ENCODE results near the gene PTPRA. TPM values are rescaled to one million over a fixed set of nuclear protein-coding genes. Genes with fewer than 3 reads are reported as not detected.
A peak's percentile ranks its signal among the peaks of the same experiment; 100 is the strongest.

PTPRA gene
- total and polyA plus RNA-seq, 2 of the 13 experiments (the other 11 are each of a cell fraction or from before 2014, with no cell fraction given) = 47.2 to 127 TPM

DNA sequence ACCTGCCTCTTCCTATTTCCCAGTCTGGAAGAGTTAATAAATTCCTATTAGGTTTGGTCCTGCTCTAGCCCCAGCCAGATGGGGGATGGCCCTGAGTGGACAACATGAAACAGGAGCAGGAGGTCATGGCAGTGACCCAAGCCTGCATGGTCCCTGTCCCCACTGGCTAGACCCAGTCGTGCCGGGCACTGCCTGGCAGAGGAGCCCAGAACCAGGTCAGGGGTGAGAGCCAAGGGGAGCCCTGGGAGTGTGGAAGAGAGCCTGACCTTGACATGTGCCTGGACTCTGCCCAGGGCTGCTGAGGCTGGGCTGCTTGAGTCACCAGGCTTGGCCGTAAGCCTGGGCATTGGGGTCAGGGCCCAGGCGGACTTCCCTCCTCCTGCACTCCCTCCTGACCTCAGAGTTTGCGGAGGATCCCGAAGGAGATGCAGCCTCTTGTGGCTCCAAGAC lies 207.7 kb downstream of the PTPRA start (continued):
- TF ChIP-seq, protein P1, sequence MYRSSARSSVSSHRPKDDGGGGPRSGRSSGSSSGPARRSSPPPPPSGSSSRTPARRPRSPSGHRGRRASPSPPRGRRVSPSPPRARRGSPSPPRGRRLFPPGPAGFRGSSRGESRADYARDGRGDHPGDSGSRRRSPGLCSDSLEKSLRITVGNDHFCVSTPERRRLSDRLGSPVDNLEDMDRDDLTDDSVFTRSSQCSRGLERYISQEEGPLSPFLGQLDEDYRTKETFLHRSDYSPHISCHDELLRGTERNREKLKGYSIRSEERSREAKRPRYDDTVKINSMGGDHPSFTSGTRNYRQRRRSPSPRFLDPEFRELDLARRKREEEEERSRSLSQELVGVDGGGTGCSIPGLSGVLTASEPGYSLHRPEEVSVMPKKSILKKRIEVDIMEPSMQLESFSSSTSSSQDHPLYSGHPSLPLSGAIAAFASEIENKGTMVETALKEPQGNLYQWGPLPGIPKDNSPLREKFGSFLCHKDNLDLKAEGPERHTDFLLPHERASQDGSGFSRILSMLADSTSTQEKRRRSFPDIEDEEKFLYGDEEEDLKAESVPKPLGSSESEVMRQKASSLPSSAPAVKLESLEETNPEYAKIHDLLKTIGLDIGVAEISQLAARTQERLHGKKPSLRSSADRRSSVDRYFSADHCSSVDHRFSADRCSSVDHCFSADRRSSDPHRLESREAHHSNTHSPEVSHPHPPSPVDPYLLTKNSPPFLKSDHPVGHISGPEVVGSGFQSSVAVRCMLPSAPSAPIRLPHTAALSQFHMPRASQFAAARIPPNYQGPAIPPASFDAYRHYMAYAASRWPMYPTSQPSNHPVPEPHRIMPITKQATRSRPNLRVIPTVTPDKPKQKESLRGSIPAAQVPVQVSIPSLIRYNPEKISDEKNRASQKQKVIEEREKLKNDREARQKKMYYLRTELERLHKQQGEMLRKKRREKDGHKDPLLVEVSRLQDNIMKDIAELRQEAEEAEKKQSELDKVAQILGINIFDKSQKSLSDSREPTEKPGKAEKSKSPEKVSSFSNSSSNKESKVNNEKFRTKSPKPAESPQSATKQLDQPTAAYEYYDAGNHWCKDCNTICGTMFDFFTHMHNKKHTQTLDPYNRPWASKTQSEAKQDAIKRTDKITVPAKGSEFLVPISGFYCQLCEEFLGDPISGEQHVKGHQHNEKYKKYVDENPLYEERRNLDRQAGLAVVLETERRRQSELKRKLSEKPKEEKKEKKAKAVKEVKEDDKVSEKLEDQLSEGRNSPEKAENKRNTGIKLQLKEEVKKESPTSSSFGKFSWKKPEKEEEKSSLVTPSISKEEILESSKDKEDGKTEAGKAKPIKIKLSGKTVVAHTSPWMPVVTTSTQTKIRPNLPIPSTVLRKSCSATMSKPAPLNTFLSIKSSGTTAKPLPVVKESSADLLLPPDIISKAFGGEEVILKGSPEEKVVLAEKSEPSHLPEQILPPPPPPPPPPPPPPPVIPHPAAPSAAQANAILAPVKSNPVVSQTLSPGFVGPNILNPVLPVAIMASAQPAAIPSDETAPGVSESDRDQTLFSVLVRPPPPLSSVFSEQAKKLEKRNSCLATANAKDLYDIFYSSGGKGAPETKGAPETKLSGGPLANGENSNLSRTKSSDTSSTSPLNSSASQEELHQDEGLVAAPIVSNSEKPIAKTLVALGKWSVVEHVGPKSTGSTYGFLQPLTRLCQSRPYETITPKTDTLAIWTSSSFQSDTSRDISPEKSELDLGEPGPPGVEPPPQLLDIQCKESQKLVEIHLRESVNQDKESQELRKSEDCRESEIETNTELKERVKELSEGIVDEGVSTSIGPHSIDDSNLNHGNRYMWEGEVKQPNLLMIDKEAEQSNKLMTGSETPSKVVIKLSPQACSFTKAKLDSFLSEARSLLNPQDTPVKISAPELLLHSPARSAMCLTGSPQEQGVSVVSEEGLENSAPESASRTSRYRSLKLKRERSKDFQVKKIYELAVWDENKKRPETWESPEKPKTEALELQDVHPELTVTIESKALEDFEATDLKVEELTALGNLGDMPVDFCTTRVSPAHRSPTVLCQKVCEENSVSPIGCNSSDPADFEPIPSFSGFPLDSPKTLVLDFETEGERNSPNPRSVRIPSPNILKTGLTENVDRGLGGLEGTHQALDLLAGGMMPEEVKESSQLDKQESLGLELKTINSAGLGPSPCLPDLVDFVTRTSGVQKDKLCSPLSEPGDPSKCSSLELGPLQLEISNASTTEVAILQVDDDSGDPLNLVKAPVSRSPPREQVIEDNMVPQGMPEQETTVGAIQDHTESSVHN (CRISPR knock-in tag; IDR thresholded peaks at IDR 0.05) = no peak
- TF ChIP-seq FOXP1 (IDR thresholded peaks at IDR 0.05) (no peak), FOXP1 (CRISPR knock-in tag; IDR thresholded peaks at IDR 0.05) (no peak), U2AF1 (optimal IDR thresholded peaks at IDR 0.05; ENCODE audit: low read depth, low read length) (no peak), GATA4 (IDR thresholded peaks at IDR 0.05; ENCODE audit: borderline replicate concordance, low read depth) (no peak), KDM5B (CRISPR knock-in tag; IDR thresholded peaks at IDR 0.05; ENCODE audit: borderline replicate concordance) (peak; percentile 53; the same call in 1 of the 2 replicates), GPN1 (CRISPR knock-in tag; IDR thresholded peaks at IDR 0.05; ENCODE audit: borderline replicate concordance) (no peak), NPAS2 (CRISPR knock-in tag; IDR thresholded peaks at IDR 0.05; ENCODE audit: borderline replicate concordance) (no peak), ZFYVE20 (CRISPR knock-in tag; IDR thresholded peaks at IDR 0.05; ENCODE audit: borderline replicate concordance, low read depth) (no peak), CBX2 (IDR thresholded peaks at IDR 0.05; ENCODE audit: low read depth, low read length) (no peak), CBX2 (CRISPR knock-in tag; IDR thresholded peaks at IDR 0.05; ENCODE audit: low read depth) (no peak), ISL2 (CRISPR knock-in tag; IDR thresholded peaks at IDR 0.05) (no peak), ZNF768 (CRISPR knock-in tag; IDR thresholded peaks at IDR 0.05) (no peak), CREB1 (IDR thresholded peaks at IDR 0.05) (no peak), CREB1 (CRISPR knock-in tag; IDR thresholded peaks at IDR 0.05) (no peak), RORA (CRISPR knock-in tag; IDR thresholded peaks at IDR 0.05) (no peak), EP300 (IDR thresholded peaks at IDR 0.05; ENCODE audit: low read depth in 2 of 2, low read length in 2 of 2) (peak in 1 of 2 experiments; percentile 11; a peak in 1 of 4 replicates), EP300 (CRISPR knock-in tag; IDR thresholded peaks at IDR 0.05; ENCODE audit: borderline replicate concordance) (no peak), ZNF329 (CRISPR knock-in tag; IDR thresholded peaks at IDR 0.05; ENCODE audit: low read depth) (no peak), ZNF460 (CRISPR knock-in tag; IDR thresholded peaks at IDR 0.05; ENCODE audit: borderline replicate concordance) (no peak), IRF2 (CRISPR knock-in tag; IDR thresholded peaks at IDR 0.05) (no peak)
- TF ChIP-seq, protein P2, sequence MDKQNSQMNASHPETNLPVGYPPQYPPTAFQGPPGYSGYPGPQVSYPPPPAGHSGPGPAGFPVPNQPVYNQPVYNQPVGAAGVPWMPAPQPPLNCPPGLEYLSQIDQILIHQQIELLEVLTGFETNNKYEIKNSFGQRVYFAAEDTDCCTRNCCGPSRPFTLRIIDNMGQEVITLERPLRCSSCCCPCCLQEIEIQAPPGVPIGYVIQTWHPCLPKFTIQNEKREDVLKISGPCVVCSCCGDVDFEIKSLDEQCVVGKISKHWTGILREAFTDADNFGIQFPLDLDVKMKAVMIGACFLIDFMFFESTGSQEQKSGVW (CRISPR knock-in tag; IDR thresholded peaks at IDR 0.05; ENCODE audit: borderline replicate concordance) = no peak
- TF ChIP-seq, protein P3, sequence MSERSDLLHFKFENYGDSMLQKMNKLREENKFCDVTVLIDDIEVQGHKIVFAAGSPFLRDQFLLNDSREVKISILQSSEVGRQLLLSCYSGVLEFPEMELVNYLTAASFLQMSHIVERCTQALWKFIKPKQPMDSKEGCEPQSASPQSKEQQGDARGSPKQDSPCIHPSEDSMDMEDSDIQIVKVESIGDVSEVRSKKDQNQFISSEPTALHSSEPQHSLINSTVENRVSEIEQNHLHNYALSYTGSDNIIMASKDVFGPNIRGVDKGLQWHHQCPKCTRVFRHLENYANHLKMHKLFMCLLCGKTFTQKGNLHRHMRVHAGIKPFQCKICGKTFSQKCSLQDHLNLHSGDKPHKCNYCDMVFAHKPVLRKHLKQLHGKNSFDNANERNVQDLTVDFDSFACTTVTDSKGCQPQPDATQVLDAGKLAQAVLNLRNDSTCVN (CRISPR knock-in tag; IDR thresholded peaks at IDR 0.05; ENCODE audit: borderline replicate concordance) = no peak
